K562 (cell line): ENCODE measurements around the gene ALDH1A2. TPM values are rescaled to one million over a fixed set of nuclear protein-coding genes. Genes with fewer than 3 reads are reported as not detected.

ENCODE experiments used
- ARID1B ChIP-seq: fragments of 450-650 bp; IDR thresholded peaks from 2 replicates; pipeline ENCODE4 v1.6.1; 2016; ENCODE audit warnings: antibody characterized with exemption, mild to moderate bottlenecking, inconsistent platforms
- ARID3A ChIP-seq: IDR thresholded peaks from 2 replicates; pipeline ENCODE4 v1.6.1; 2012; ENCODE audit warnings: low read depth, low read length, improper control_type of control experiment, borderline replicate concordance
- CAMTA2 ChIP-seq: fragments of 250-450 bp; sonication (Bioruptor Pico); conservative IDR thresholded peaks from 2 replicates; pipeline ENCODE4 v1.5.1; 2022
- CBX3 ChIP-seq, 2 experiments: IDR thresholded peaks; 1 replicate in 1 of 2; 2 replicates in 1 of 2; pipeline ENCODE4 v1.6.1; 2012; ENCODE audit warnings: inconsistent platforms in 2 of 2, low read length in 2 of 2, borderline replicate concordance in 1 of 2, control low read depth in 1 of 2
- CHAMP1 ChIP-seq: fragments of 450-650 bp; IDR thresholded peaks from 2 replicates; pipeline ENCODE4 v1.6.1; 2016; ENCODE audit warnings: mild to moderate bottlenecking
- CREB5 ChIP-seq: fragments of 250-450 bp; sonication (Bioruptor Pico); IDR thresholded peaks from 2 replicates; pipeline ENCODE4 v1.5.0; 2020; ENCODE audit warnings: mild to moderate bottlenecking
- ETS1 ChIP-seq: conservative IDR thresholded peaks from 2 replicates; pipeline ENCODE4 v1.6.1; 2011; ENCODE audit warnings: low read depth, mild to moderate bottlenecking, low read length; ENCODE audit not compliant: control insufficient read depth
- NFRKB ChIP-seq: fragments of 450-650 bp; IDR thresholded peaks from 2 replicates; pipeline ENCODE4 v1.6.1; 2016; ENCODE audit warnings: low read depth
- NKRF ChIP-seq: fragments of 450-650 bp; IDR thresholded peaks from 2 replicates; pipeline ENCODE4 v1.6.1; 2016; ENCODE audit warnings: borderline replicate concordance
- RBM39 ChIP-seq: fragments of 200-400 bp; formaldehyde crosslinking; optimal IDR thresholded peaks from 2 replicates; pipeline ENCODE3; 2018; ENCODE audit warnings: low read depth, low read length
- RFX5 ChIP-seq: IDR thresholded peaks from 2 replicates; pipeline ENCODE4 v1.6.1; 2011; ENCODE audit warnings: low read depth, mild to moderate bottlenecking, improper control_type of control experiment, low read length
- SMARCA4 ChIP-seq: fragments of 450-650 bp; IDR thresholded peaks from 2 replicates; pipeline ENCODE4 v1.6.1; 2016
- SOX6 ChIP-seq: fragments of 450-650 bp; IDR thresholded peaks from 2 replicates; pipeline ENCODE4 v1.6.1; 2014; ENCODE audit warnings: mild to moderate bottlenecking
- ZHX1 ChIP-seq: fragments of 150-350 bp; conservative IDR thresholded peaks from 2 replicates; pipeline ENCODE4 v1.6.1; 2014; ENCODE audit warnings: low read length
- ZSCAN32 ChIP-seq: fragments of 450-650 bp; formaldehyde crosslinking; IDR thresholded peaks from 2 replicates; pipeline ENCODE4 v1.4.0; 2020; ENCODE audit warnings: mild to moderate bottlenecking, moderate library complexity
- polyA plus RNA-seq, 8 experiments: library from polyadenylated mRNA; depleted of rRNA in 4 of 8; stranded (reverse) in 5 of 8; unstranded in 3 of 8; fragments of >200 nt; fragmentation: Nextera tagmentation in 2 of 8; fragmentation: Illumina TruSeq in 1 of 8; extraction: Ambion mirVana in 2 of 8; extraction: Trizol in 1 of 8; gene quantifications; 2 replicates each; pipeline versions ENCODE4 v1.2.1 to v1.2.3, GENCODE V29; 2011 to 2014; ENCODE audit warnings: inconsistent platforms in 1 of 8, missing spikeins in 1 of 8
- total RNA-seq, 7 experiments: library from RNA; depleted of rRNA in 6 of 7; stranded (reverse); fragments of >200 nt in 6 of 7; fragmentation: Illumina TruSeq in 2 of 7; extraction: Trizol in 2 of 7; gene quantifications; 2 replicates each; pipeline versions ENCODE4 v1.2.1 to v1.2.3, GENCODE V29; 2011 to 2021; ENCODE audit warnings: low replicate concordance in 1 of 7

Gene ALDH1A2
- total and polyA plus RNA-seq, 9 of the 15 experiments (the other 6 are each of a cell fraction or from before 2014, with no cell fraction given): 115 to 393 (median 333) TPM

GRCh38 chr15:58103482-58103881 lies 38.0 kb upstream of the ALDH1A2 start (continued):
- TF ChIP-seq ARID3A (0 out of 2 replicates have a peak, but pooled peaks have one; percentile 19), ETS1 (no peak), ARID1B (peak; percentile 46; the same call in 1 of the 2 replicates), CHAMP1 (0 out of 2 replicates have a peak, but pooled peaks have one; percentile 30), NKRF (no peak), CAMTA2 (CRISPR knock-in tag) (no peak), RBM39 (no peak), CREB5 (CRISPR knock-in tag) (no peak), ZSCAN32 (CRISPR knock-in tag) (no peak), SOX6 (0 out of 2 replicates have a peak, but pooled peaks have one; percentile 10), ZHX1 (no peak), RFX5 (no peak), CBX3 (IDR thresholded peaks at IDR 0.05; ENCODE audit: borderline replicate concordance in 1 of 2, low read length in 2 of 2) (peak in 1 of 2 experiments; percentile 60; a peak in 1 of 3 replicates), SMARCA4 (peak; percentile 51; the same call in 1 of the 2 replicates), NFRKB (no peak)
